ENCODE measurements around the gene CCDC3.

The CCDC3 gene

DNA sequence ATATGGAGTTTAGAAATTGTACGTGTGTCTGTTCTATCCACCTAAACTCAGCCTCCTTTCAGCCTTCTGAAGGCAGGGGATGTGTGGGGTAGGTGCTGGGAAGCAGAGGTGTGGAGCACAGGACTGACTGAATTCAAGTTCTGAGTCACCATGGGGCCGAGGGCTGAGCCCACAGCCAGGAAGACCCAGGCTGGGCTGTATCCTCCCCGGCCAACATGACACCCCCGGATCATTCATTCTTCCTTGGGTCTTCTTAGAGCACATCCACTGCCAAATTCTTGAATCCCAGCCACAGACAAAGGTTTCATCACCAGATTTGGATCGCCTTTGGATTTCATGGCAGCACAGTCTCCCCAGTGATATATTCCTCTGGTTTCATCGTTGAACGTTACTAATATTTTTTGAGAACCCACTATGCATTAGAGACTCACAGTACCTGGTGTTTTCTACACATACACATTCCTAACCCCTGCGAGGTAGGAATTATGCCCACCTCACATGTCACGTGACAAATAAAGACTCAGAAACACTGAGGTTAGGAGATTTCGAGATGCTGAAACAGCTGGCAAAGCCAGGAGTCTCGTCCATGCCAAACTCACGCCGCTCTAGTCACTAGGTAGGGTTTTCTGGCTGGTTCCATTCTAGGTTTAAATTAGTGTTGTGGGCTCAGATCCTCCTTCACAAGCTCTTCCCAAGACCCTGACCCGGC is 26.9 kb downstream of the CCDC3 start:
- DNase-seq (ENCODE audit: low read depth) = no peak
- no peak for TF ChIP-seq MAX (IDR thresholded peaks at IDR 0.05; ENCODE audit: low read depth, low read length)
- no peak overlapping the region for H3K4me3 ChIP-seq (ENCODE audit: low read depth, low read length)

GRCh38 chr10:12974078-12974477 is 27.4 kb downstream of the CCDC3 start:
- TF ChIP-seq CTCF (IDR thresholded peaks at IDR 0.05; ENCODE audit: low read depth, low read length) = no peak
- no peak for TF ChIP-seq MYC (IDR thresholded peaks at IDR 0.05; ENCODE audit: low read depth, low read length)
- no peak for TF ChIP-seq MAX (IDR thresholded peaks at IDR 0.05; ENCODE audit: low read depth, low read length)
- no peak for TF ChIP-seq POLR2A (IDR thresholded peaks at IDR 0.05; ENCODE audit: extremely low read depth, insufficient read length)
- H3K4me3 ChIP-seq (ENCODE audit: low read depth, low read length) = no peak overlapping the region
- no peak for DNase-seq (ENCODE audit: low read depth)

DNA sequence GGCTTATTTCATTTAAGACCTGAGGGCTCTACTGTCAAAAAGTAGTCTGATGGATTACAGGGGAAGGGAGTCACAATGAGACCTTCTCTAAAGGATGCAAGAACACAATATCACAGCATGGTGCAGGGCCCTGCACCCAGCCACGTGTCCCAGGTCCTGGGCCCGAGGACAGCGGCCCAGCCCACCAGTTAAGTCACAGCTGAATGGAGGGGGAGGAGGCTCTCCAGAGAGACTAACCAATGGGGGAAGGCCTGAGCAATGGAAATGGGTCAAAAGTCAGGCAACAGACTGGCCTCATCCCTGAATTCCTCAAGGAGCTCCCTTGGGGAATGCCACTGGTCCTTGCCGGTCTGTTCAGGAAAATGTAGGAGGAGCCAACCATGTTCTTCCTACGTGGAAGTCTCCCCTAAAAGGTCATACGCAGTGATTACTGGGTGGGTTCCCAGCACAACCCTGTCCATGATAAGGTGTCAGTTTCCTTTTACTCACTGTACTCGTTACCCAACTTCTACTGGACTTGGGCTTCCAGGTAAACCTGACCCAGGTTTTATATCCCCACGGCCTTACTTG is 28.3 kb downstream of the CCDC3 start:
- TF ChIP-seq CTCF (IDR thresholded peaks at IDR 0.05; ENCODE audit: low read depth, low read length) (no peak), MAX (IDR thresholded peaks at IDR 0.05; ENCODE audit: low read depth, low read length) (no peak), MYC (IDR thresholded peaks at IDR 0.05; ENCODE audit: low read depth, low read length) (no peak)
- DNase-seq (ENCODE audit: low read depth) = peak; percentile 28

GRCh38 chr10:12972146-12972545 is 29.4 kb downstream of the CCDC3 start:
- DNase-seq (ENCODE audit: low read depth) = peak; percentile 56
- TF ChIP-seq MYC (IDR thresholded peaks at IDR 0.05; ENCODE audit: low read depth, low read length) (no peak), MAX (IDR thresholded peaks at IDR 0.05; ENCODE audit: low read depth, low read length) (no peak), POLR2A (IDR thresholded peaks at IDR 0.05; ENCODE audit: extremely low read depth, insufficient read length) (no peak), CTCF (IDR thresholded peaks at IDR 0.05; ENCODE audit: low read depth, low read length) (no peak)
- H3K4me3 ChIP-seq (ENCODE audit: low read depth, low read length) = no peak overlapping the region

More for the DNA sequence above, 28.3 kb downstream of the CCDC3 start:
- H3K4me3 ChIP-seq (ENCODE audit: low read depth, low read length) = no peak overlapping the region

GRCh38 chr10:12971001-12971788 is 30.3 kb downstream of the CCDC3 start:
- H3K4me3 ChIP-seq (ENCODE audit: low read depth, low read length) = no peak overlapping the region
- no peak for TF ChIP-seq CTCF (IDR thresholded peaks at IDR 0.05; ENCODE audit: low read depth, low read length)
- TF ChIP-seq POLR2A (IDR thresholded peaks at IDR 0.05; ENCODE audit: extremely low read depth, insufficient read length) = no peak
- TF ChIP-seq MAX (IDR thresholded peaks at IDR 0.05; ENCODE audit: low read depth, low read length) = no peak
- TF ChIP-seq MYC (IDR thresholded peaks at IDR 0.05; ENCODE audit: low read depth, low read length) = no peak
- DNase-seq (ENCODE audit: low read depth) = peak; percentile 83

- TF ChIP-seq MYC (IDR thresholded peaks at IDR 0.05; ENCODE audit: low read depth, low read length) (no peak), MAX (IDR thresholded peaks at IDR 0.05; ENCODE audit: low read depth, low read length) (no peak)
- peak; percentile 80 for DNase-seq (ENCODE audit: low read depth)
- no peak overlapping the region for H3K4me3 ChIP-seq (ENCODE audit: low read depth, low read length)
Measured at GRCh38 chr10:12969951-12970350, 31.6 kb downstream of the CCDC3 start.

Measured in NB4 (cell line).